H7 (cell line): ENCODE data around the gene NEAT1. TPM values are rescaled to one million over a fixed set of nuclear protein-coding genes. Genes with fewer than 3 reads are reported as not detected.

Experiments used
- DNase-seq: peaks from one replicate; pipeline ENCODE4 v3.0.0; 2012
- H3K27me3 ChIP-seq: 2 replicates; pipeline ENCODE4 v1.6.0; 2011; ENCODE audit warnings: mild to moderate bottlenecking, low read length; ENCODE audit not compliant: control insufficient read depth, insufficient read depth
- H3K36me3 ChIP-seq: replicated peaks from 2 replicates; pipeline ENCODE4 v1.5.1; 2011; ENCODE audit warnings: low read length; ENCODE audit not compliant: control insufficient read depth, insufficient read depth
- H3K4me3 ChIP-seq: 2 replicates; pipeline ENCODE4 v1.5.1; 2011; ENCODE audit warnings: low read depth, mild to moderate bottlenecking, control low read depth, low read length, moderate library complexity; ENCODE audit not compliant: insufficient read depth
- total RNA-seq: library from RNA; depleted of rRNA; stranded (reverse); fragments of >200 nt; shearing (Covaris generic); gene quantifications from 2 replicates; pipeline ENCODE4 v1.2.3, GENCODE V29; 2014; rRNA removed

The NEAT1 gene
- total RNA-seq, 1 experiment from 2014 or later = 6.4 TPM

- H3K4me3 ChIP-seq = no peak overlapping the region
- no peaks in the 10 kb centered on the region for H3K36me3 ChIP-seq
- H3K27me3 ChIP-seq = no peaks in the 10 kb centered on the region
- DNase-seq = no peak
Observed at GRCh38 chr11:65491614-65492386, 69.2 kb downstream of the NEAT1 start.

- no peak overlapping the region for H3K4me3 ChIP-seq
- H3K36me3 ChIP-seq = no peaks in the 10 kb centered on the region
- DNase-seq = no peak
- no peaks in the 10 kb centered on the region for H3K27me3 ChIP-seq
Observed at GRCh38 chr11:65492387-65492636, 69.7 kb downstream of the NEAT1 start.

GRCh38 chr11:65492637-65493366, 70.2 kb downstream of the NEAT1 start:
- Histone ChIP-seq H3K27me3 (no peaks in the 10 kb centered on the region), H3K4me3 (no peak overlapping the region), H3K36me3 (no peaks in the 10 kb centered on the region)
- DNase-seq = no peak

GRCh38 chr11:65493367-65494176, 71.0 kb downstream of the NEAT1 start:
- no peaks in the 10 kb centered on the region for H3K36me3 ChIP-seq
- no peak overlapping the region for H3K4me3 ChIP-seq
- no peaks in the 10 kb centered on the region for H3K27me3 ChIP-seq
- DNase-seq = no peak

Other genes with a start within 250 kb of the NEAT1 start
- gene CAPN1, start 240.9 kb upstream of the NEAT1 start, total RNA-seq = 160 and 165 TPM in 2 replicates
- 27.6 and 35.2 TPM in 2 replicates for gene POLA2, start 160.8 kb upstream of the NEAT1 start, total RNA-seq
- 0.97 and 1.2 TPM in 2 replicates for gene CDC42EP2, start 107.9 kb upstream of the NEAT1 start, total RNA-seq
- gene DPF2, start 88.9 kb upstream of the NEAT1 start, total RNA-seq = 65.2 and 69.2 TPM in 2 replicates
- gene TIGD3, start 68.0 kb upstream of the NEAT1 start, total RNA-seq = 0.35 and 0.70 TPM in 2 replicates
- gene SLC25A45, start 40.2 kb upstream of the NEAT1 start, total RNA-seq = 0.73 and 0.81 TPM in 2 replicates
- gene FRMD8, start 36.2 kb upstream of the NEAT1 start, total RNA-seq = 24.5 and 37.1 TPM in 2 replicates
- 456 and 1,088 TPM in 2 replicates for gene MALAT1, start 76.2 kb downstream of the NEAT1 start, total RNA-seq
- 70.0 and 72.3 TPM in 2 replicates for gene SCYL1, start 102.3 kb downstream of the NEAT1 start, total RNA-seq
- gene LTBP3, start 135.6 kb downstream of the NEAT1 start, total RNA-seq = 3.9 and 5.7 TPM in 2 replicates
- gene ZNRD2, start 147.7 kb downstream of the NEAT1 start, total RNA-seq = 88.1 and 89.1 TPM in 2 replicates
- 8.6 and 20.4 TPM in 2 replicates for gene FAM89B, start 149.7 kb downstream of the NEAT1 start, total RNA-seq
- 1.9 and 4.7 TPM in 2 replicates for gene EHBP1L1, start 153.3 kb downstream of the NEAT1 start, total RNA-seq
- not detected in 2 replicates for gene KCNK7, start 173.0 kb downstream of the NEAT1 start, total RNA-seq
- gene MAP3K11, start 191.4 kb downstream of the NEAT1 start, total RNA-seq = 30.1 and 33.2 TPM in 2 replicates
- 21.7 and 25.9 TPM in 2 replicates for gene PCNX3, start 193.0 kb downstream of the NEAT1 start, total RNA-seq
- 52.7 and 65.9 TPM in 2 replicates for gene SIPA1, start 215.3 kb downstream of the NEAT1 start, total RNA-seq
- 17.7 and 28.4 TPM in 2 replicates for gene RELA, start 240.1 kb downstream of the NEAT1 start, total RNA-seq